Measurements from ENCODE around the gene ZSWIM1. TPM values are rescaled to one million over a fixed set of nuclear protein-coding genes. Genes with fewer than 3 reads are reported as not detected.
A peak's percentile ranks its signal among the peaks of the same experiment; 100 is the strongest.
"Not testable (repeated sequence)": the region's sequence is repeated elsewhere in the genome, so short reads cannot be mapped to it uniquely, and the experiment has no call there.

Gene ZSWIM1
- polyA plus RNA-seq, 2 donors, result 2.4 to 3.9 TPM

DNA sequence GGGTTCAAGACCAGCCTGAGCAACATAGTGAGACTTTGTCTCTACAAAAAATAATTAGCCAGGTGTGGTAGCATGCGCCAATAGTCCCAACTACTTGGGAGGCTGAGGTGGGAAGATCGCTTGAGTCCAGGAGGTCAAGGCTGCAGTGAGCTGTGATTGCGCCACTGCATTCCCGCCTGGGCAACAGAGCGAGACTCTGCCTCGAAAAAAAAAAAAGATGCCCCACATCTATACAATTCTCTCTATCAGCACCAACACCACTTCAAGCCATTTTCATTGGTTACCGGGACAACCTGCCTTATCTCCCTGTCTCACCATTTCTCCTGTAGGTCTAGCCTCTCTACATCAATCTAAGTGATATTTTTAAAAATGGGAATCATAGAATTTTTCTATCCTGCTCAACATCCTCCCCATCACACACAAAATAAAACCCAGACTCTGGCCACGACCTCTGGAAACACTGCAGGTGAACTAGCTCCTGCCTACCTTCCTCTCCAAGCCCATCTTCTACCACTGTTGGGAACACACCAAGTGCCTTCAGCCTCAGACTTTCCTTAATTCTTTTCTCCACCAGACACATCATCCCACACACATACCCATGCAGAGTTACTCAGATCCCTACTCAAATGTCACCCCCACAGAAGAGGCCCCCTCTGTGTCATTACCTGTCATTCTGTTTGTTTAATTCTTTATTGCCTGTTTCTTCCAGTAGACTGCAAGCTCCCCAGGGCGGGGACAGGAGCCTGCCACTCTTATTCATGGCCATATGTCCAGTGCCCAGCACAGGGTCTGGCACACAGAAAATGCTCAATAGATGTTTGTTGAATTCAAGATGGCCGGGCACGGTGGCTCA lies 40.5 kb downstream of the ZSWIM1 start:
- Histone ChIP-seq H3K4me3 (ENCODE audit: low read depth in 1 of 2, low read length in 2 of 2) (no peak overlapping the region), H3K27me3 (ENCODE audit: control insufficient read depth in 1 of 2, insufficient read depth in 2 of 2, low read length in 2 of 2) (no peaks in the 10 kb centered on the region), H3K27ac (ENCODE audit: low read depth in 2 of 2, low read length in 1 of 2) (no peak overlapping the region), H3K9me3 (ENCODE audit: control insufficient read depth in 2 of 2, insufficient read depth in 1 of 2, low read depth in 1 of 2, low read length in 1 of 2) (no peaks in the 10 kb centered on the region), H3K36me3 (ENCODE audit: control insufficient read depth in 2 of 2, insufficient read depth in 2 of 2, low read length in 1 of 2) (no peaks in the 10 kb centered on the region), H3K4me1 (ENCODE audit: control insufficient read depth in 2 of 2, insufficient read depth in 2 of 2, low read length in 1 of 2) (no peaks in the 10 kb centered on the region)
- WGBS, 2 donors, result 82 to 87% methylated on average over 11 of the region's 11 CpGs

DNA sequence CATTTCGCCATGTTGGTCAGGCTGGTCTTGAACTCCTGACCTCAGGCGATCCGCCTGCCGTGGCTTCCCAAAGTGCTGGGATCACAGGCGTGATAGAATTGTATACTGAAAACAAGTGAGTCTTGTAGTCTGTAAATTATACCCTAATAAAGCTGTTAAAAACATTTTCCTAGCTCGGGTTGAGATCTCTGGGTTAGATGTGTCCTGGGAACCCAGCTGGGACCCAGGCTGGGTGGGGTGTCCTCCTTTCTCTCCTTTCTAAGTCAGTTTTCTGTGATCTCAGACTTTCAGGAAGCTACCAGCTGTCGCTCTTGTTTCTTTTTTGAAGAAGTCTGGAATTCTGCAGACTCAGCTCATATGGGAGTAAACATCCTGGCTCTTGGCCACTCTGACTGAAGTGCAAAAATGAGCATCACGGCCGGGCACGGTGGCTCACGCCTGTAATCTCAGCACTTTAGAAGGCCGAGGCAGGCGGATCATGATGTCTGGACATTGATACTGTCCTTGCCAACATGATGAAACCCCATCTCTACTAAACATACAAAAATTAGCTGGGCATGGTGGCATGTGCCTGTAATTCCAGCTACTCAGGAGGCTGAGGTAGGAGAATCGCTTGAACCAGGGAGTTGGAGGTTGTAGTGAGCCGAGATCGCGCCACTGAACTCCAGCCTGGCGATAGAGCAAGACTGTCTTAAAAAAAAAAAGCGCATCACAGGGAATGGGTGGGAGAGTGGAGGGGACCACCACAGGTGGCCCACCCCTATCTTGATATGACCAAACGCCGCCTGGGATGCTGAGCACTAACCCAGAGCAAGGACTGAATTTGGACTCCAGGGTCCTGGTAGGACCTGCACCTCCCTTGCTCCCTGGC lies 43.6 kb downstream of the ZSWIM1 start:
- Histone ChIP-seq H3K36me3 (ENCODE audit: control insufficient read depth in 2 of 2, insufficient read depth in 2 of 2, low read length in 1 of 2) (no peaks in the 10 kb centered on the region), H3K4me3 (ENCODE audit: low read depth in 1 of 2, low read length in 2 of 2) (no peak overlapping the region), H3K9me3 (ENCODE audit: control insufficient read depth in 2 of 2, insufficient read depth in 1 of 2, low read depth in 1 of 2, low read length in 1 of 2) (no peaks in the 10 kb centered on the region), H3K27ac (ENCODE audit: low read depth in 2 of 2, low read length in 1 of 2) (peak overlapping the region in 1 of 2 donors; percentile 11), H3K27me3 (ENCODE audit: control insufficient read depth in 1 of 2, insufficient read depth in 2 of 2, low read length in 2 of 2) (no peaks in the 10 kb centered on the region), H3K4me1 (ENCODE audit: control insufficient read depth in 2 of 2, insufficient read depth in 2 of 2, low read length in 1 of 2) (no peaks in the 10 kb centered on the region)
- 49 to 57% methylated on average over 21 of the region's 21 CpGs for WGBS, 2 donors

DNA sequence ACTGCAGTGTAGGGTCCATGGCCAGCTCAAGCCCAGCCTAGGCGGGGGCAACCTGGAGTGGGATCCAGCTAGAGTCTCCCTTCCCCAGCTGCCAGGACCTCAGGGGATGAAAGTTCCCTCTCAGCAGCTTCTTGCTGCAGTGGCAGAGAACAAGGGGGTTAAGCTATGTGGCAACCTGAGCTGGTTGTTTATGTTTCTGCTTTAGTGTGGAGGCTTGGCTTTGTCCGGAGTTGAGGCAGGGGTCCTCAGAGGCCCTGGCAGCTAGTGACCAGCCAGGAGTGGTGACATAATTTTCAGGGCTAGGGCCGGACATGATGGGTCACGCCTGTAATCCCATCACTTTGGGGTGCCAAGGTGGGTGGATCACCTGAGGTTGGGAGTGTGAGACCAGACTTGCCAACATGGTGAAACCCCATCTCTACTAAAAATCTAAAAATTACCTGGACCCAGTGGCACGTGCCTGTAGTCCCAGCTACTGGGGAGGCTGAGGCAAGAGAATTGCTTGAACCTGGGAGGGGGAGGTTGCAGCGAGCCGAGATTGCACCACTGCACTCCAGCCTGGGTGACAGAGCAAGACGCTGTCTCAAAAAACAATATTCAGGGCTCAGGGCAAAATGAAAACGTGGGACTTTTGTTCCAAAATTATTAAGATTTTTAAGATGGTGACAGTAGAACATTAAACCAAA lies 44.9 kb downstream of the ZSWIM1 start:
- Histone ChIP-seq H3K27me3 (ENCODE audit: control insufficient read depth in 1 of 2, insufficient read depth in 2 of 2, low read length in 2 of 2) (no peaks in the 10 kb centered on the region), H3K4me1 (ENCODE audit: control insufficient read depth in 2 of 2, insufficient read depth in 2 of 2, low read length in 1 of 2) (no peaks in the 10 kb centered on the region), H3K36me3 (ENCODE audit: control insufficient read depth in 2 of 2, insufficient read depth in 2 of 2, low read length in 1 of 2) (no peaks in the 10 kb centered on the region), H3K9me3 (ENCODE audit: control insufficient read depth in 2 of 2, insufficient read depth in 1 of 2, low read depth in 1 of 2, low read length in 1 of 2) (no peaks in the 10 kb centered on the region), H3K27ac (ENCODE audit: low read depth in 2 of 2, low read length in 1 of 2) (no peak overlapping the region), H3K4me3 (ENCODE audit: low read depth in 1 of 2, low read length in 2 of 2) (no peak overlapping the region)
- 55 to 62% methylated on average over 9 of the region's 9 CpGs for WGBS, 2 donors

DNA sequence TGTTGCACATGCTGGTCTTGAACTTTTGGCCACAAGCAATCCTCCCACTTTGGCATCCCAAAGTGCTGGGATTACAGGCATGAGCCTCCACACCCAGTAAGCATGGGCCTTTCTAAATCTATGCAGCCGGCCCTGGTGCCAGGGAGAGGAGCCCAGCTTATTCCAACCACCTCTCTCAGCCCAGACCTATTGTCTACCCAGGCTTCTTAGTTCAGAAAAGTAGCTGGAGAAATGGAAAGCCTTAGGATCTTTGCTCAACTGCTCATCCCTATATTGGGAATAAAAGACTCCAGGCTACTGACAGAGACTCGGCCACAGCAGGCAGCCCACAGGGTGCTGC lies 45.7 kb downstream of the ZSWIM1 start:
- 70 to 75% methylated on average over 2 of the region's 2 CpGs for WGBS, 2 donors
- H3K27ac ChIP-seq (ENCODE audit: low read depth in 2 of 2, low read length in 1 of 2), result no peak overlapping the region

DNA sequence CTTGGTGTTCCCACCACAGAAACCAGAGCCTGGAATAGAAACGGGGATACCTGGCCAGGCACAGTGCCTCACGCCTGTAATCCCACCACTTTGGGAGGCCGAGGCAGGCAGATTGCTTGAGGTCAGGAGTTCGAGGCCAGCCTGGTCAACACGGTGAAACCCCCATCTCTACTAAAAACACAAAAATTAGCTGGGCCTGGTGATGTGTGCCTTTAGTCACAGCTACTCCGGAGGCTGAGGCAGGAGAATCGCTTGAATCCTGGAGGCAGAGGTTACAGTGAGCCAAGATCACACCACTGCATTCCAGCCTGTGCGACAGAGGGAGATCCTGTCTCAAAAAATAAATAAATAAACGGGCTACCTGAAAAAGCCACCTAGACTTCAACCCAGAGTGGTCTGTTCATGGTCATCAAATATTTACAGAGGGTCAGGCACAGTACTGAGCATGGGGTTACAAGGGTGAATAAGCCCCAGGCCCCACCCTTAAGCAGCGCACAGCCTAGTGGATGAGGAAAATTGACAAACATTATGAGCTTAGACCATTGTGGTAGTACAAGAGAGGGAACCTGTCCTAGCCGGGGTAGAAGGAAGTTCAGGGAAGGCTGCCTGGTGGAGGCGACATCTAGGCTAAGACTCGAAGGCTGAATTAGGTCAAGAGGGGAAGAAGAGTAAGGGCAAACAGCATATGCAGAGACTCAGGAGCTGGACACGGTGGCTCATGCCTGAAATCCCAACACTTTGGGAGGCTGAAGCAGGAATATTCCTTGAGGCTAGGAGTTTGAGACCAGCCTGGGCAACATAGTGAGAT lies 46.2 kb downstream of the ZSWIM1 start:
- no peaks in the 10 kb centered on the region for H3K9me3 ChIP-seq (ENCODE audit: control insufficient read depth in 2 of 2, insufficient read depth in 1 of 2, low read depth in 1 of 2, low read length in 1 of 2)
- no peaks in the 10 kb centered on the region for H3K4me1 ChIP-seq (ENCODE audit: control insufficient read depth in 2 of 2, insufficient read depth in 2 of 2, low read length in 1 of 2)
- no peaks in the 10 kb centered on the region for H3K36me3 ChIP-seq (ENCODE audit: control insufficient read depth in 2 of 2, insufficient read depth in 2 of 2, low read length in 1 of 2)
- no peaks in the 10 kb centered on the region for H3K27me3 ChIP-seq (ENCODE audit: control insufficient read depth in 1 of 2, insufficient read depth in 2 of 2, low read length in 2 of 2)
- H3K4me3 ChIP-seq (ENCODE audit: low read depth in 1 of 2, low read length in 2 of 2), result no peak overlapping the region
- H3K27ac ChIP-seq (ENCODE audit: low read depth in 2 of 2, low read length in 1 of 2), result no peak overlapping the region
- 71 to 77% methylated on average over 14 of the region's 14 CpGs for WGBS, 2 donors

More for the DNA sequence above, 45.7 kb downstream of the ZSWIM1 start:
- Histone ChIP-seq H3K4me3 (ENCODE audit: low read depth in 1 of 2, low read length in 2 of 2) (no peak overlapping the region), H3K4me1 (ENCODE audit: control insufficient read depth in 2 of 2, insufficient read depth in 2 of 2, low read length in 1 of 2) (no peaks in the 10 kb centered on the region), H3K27me3 (ENCODE audit: control insufficient read depth in 1 of 2, insufficient read depth in 2 of 2, low read length in 2 of 2) (no peaks in the 10 kb centered on the region), H3K36me3 (ENCODE audit: control insufficient read depth in 2 of 2, insufficient read depth in 2 of 2, low read length in 1 of 2) (no peaks in the 10 kb centered on the region), H3K9me3 (ENCODE audit: control insufficient read depth in 2 of 2, insufficient read depth in 1 of 2, low read depth in 1 of 2, low read length in 1 of 2) (no peaks in the 10 kb centered on the region)

DNA sequence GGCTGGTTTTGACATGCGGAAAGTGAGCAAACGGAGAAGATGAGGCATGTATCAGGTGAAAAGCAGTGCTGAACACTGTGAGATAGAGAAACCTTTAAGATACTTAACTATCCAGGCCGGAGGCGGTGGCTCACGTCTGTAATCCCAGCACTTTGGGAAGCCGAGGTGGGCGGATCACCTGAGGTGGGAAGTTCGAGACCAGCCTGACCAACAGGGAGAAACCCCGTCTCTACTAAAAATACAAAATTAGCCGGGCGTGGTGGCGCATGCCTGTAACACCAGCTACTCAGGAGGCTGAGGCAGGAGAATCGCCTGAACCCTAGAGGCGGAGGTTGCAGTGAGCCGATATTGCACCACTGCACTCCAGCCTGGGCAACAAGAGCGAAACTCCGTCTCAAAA lies 50.7 kb downstream of the ZSWIM1 start:
- WGBS, 2 donors, result 91 to 96% methylated on average over 17 of the region's 17 CpGs
- H3K9me3 ChIP-seq (ENCODE audit: control insufficient read depth in 2 of 2, insufficient read depth in 1 of 2, low read depth in 1 of 2, low read length in 1 of 2); H3K4me1 ChIP-seq (ENCODE audit: control insufficient read depth in 2 of 2, insufficient read depth in 2 of 2, low read length in 1 of 2); H3K36me3 ChIP-seq (ENCODE audit: control insufficient read depth in 2 of 2, insufficient read depth in 2 of 2, low read length in 1 of 2); H3K27ac ChIP-seq (ENCODE audit: low read depth in 2 of 2, low read length in 1 of 2); H3K4me3 ChIP-seq (ENCODE audit: low read depth in 1 of 2, low read length in 2 of 2); H3K27me3 ChIP-seq (ENCODE audit: control insufficient read depth in 1 of 2, insufficient read depth in 2 of 2, low read length in 2 of 2): not testable (repeated sequence)

DNA sequence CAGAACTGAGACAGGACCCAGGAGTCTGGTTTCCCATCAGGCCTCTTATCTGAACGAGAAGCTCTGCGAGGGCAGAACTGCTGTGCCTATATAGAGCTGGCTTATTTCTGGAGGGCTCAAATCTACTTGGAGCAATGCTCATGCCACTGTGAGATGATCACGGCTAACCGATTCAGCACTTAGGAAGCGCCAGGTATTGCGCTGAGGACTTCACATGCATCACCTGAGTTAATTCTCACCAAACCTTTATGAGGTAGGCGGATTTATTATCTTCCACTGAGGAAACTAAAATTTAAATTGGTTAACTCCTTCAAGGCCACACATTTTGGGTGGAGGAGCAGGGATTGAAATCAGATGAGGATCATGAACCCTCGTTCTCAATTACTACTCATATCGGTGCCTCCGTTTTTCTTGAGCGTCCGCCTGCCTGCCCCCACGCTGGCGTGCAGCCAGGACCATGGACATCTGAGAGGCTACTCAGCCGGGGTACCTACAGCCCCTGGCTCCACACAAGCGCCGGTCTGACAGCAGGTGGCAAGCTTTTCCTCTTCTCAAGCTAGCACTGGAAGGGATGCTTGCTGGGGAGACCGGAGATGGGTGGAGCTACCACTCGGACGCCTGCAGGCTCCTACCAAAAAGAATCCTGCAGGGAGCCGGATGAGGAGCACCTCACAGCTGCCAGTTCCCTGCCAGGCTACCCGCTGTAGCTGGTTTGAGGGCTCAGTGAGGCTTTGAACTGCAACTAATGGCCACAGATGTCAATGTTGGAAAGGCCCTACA lies 52.4 kb downstream of the ZSWIM1 start:
- peak overlapping the region; percentile 99 to 100 for H3K27ac ChIP-seq (ENCODE audit: low read depth in 2 of 2, low read length in 1 of 2)
- H3K27me3 ChIP-seq (ENCODE audit: control insufficient read depth in 1 of 2, insufficient read depth in 2 of 2, low read length in 2 of 2), result no peaks in the 10 kb centered on the region
- 20 to 24% methylated on average over 22 of the region's 22 CpGs for WGBS, 2 donors
- H3K4me3 ChIP-seq (ENCODE audit: low read depth in 1 of 2, low read length in 2 of 2), result peak overlapping the region; percentile 85 to 88
- H3K36me3 ChIP-seq (ENCODE audit: control insufficient read depth in 2 of 2, insufficient read depth in 2 of 2, low read length in 1 of 2), result peaks cover 2 to 5% of the 10 kb centered on the region in 2 donors
- H3K4me1 ChIP-seq (ENCODE audit: control insufficient read depth in 2 of 2, insufficient read depth in 2 of 2, low read length in 1 of 2), result peaks cover 2 to 5% of the 10 kb centered on the region in 2 donors
- no peaks in the 10 kb centered on the region for H3K9me3 ChIP-seq (ENCODE audit: control insufficient read depth in 2 of 2, insufficient read depth in 1 of 2, low read depth in 1 of 2, low read length in 1 of 2)

DNA sequence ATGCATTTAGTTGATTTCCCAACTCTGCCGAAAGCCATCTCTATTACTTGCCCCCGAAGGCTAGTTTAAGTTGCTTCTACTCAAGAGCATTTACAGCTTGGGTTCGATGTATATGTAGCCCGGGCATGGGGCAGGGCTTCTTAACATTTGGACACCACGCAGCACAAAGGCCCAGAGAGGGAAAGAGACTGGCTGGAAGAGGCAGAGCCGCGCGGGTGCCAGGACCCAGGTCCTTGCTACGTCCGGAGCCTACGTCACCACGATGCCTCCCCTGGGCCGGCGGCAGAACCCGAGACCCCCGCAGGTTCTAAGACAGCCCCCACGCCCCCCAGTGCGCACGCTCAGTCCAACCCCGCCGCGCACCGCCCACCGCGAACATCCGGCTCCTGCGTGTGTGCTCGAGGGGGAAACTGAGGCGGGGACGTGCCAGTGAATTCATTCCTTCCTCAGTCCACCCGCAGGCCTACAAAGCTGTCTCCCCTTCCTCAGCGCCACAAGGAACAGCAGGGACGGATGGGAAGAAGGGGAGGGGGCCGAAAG lies 53.1 kb downstream of the ZSWIM1 start:
- H3K4me1 ChIP-seq (ENCODE audit: control insufficient read depth in 2 of 2, insufficient read depth in 2 of 2, low read length in 1 of 2), result peaks cover 2 to 5% of the 10 kb centered on the region in 2 donors
- peaks cover 6 to 8% of the 10 kb centered on the region in 2 donors for H3K36me3 ChIP-seq (ENCODE audit: control insufficient read depth in 2 of 2, insufficient read depth in 2 of 2, low read length in 1 of 2)
- H3K27me3 ChIP-seq (ENCODE audit: control insufficient read depth in 1 of 2, insufficient read depth in 2 of 2, low read length in 2 of 2), result no peaks in the 10 kb centered on the region
- H3K4me3 ChIP-seq (ENCODE audit: low read depth in 1 of 2, low read length in 2 of 2), result peak overlapping the region; percentile 85 to 88
- 1 to 2% methylated on average over 32 to 34 of the region's 34 CpGs for WGBS, 2 donors
- no peaks in the 10 kb centered on the region for H3K9me3 ChIP-seq (ENCODE audit: control insufficient read depth in 2 of 2, insufficient read depth in 1 of 2, low read depth in 1 of 2, low read length in 1 of 2)
- H3K27ac ChIP-seq (ENCODE audit: low read depth in 2 of 2, low read length in 1 of 2), result peak overlapping the region; percentile 99 to 100

All from esophagus (tissue), 2 donors.